Stimulated activated CD4-positive, alpha-beta T cell treated with anti-CD3 and anti-CD28 coated beads, Interleukin-1b, Interleukin-23, amount 100 ng/mL, for 1 hour (primary cell): ENCODE data around the gene HMCN1.

Experiments used
- DNase-seq, 2 donors: peaks; one replicate each; pipeline ENCODE4 v3.0.0-alpha.2; 2020; ENCODE audit warnings: low read depth in 2 of 2

HMCN1 gene

DNA sequence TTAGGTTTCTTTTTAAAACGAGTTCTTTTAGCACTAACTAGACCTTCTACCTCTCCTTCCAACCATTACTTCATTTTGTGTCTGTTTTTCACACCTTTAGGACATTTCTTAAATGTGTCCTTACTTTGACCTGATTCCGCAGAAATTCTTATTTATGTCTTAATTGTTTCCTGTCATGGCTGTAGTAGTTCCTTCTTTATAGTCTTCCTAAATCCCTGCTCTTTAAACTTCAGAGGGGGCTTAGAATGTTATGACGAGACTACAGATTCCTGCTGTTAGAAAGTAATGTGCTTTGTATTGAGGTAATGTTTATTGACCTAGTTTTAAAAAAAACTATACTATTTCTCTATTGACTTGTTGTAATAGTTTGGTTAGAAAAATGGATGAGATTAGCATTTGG, 70.4 kb downstream of the HMCN1 start:
- DNase-seq: no peak

GRCh38 chr1:185807275-185807674, 73.1 kb downstream of the HMCN1 start:
- DNase-seq: no peak

DNA sequence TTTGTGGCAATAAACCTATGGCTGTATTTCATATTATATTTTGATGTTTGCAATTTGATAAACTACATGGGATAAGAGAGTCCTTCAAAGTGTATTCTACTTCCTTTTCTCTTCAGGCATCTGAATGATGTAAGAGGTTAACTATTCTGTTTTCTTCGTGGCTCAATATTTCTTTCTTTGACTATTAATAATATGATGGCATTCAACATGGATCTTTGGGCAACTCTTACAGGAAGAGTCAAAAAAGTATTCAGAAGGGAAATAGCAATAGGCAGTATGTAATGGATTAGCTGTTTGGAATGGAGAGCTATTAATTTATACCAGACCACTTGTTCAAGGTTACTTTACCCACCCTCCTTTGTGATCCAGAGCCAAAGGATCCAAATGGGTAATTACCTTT, 74.4 kb downstream of the HMCN1 start:
- DNase-seq: no peak

GRCh38 chr1:185811073-185811709, 77.0 kb downstream of the HMCN1 start:
- DNase-seq: no peak

DNA sequence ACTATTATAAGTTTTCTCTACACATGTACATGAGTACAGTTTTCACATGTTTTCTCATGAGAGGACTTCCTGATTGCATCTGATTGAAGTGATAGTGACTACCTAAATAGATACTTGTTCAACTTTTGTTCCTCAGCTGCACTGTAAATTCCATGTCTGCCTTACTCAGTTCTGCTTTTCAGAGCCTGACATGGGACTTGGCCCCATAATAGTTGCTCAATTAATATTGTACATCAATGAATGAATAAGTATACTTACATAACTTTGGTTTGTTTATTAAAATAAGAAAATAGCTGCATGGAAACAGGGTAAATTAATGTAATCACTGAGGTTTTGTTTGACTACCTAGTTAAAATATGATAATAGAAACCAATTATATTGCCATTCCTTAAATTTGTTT, 78.7 kb downstream of the HMCN1 start:
- no peak for DNase-seq

- no peak for DNase-seq
These were observed 79.3 kb downstream of the HMCN1 start for GRCh38 chr1:185813401-185813979.

DNA sequence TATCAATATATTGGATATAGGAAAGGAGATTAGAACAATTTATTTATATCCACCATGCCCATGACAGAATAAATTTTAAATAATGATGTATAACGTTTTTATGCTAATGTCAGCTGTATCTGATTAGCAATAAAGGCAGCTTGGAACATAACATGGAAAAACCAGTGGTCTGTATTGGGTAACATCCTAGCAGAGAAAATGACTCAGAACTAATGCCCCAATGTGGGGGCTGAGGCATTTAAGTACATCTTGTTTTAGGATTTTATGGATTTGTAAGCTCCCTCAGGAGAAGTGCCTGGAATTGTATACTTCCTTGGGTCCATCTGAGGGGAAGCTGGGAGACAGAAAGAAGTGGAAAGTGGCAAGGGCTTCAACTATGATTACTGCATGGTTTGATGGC, 82.3 kb downstream of the HMCN1 start:
- DNase-seq: no peak

- no peak for DNase-seq
These were observed 85.6 kb downstream of the HMCN1 start for GRCh38 chr1:185819798-185820197.

- DNase-seq: no peak
These were observed 87.6 kb downstream of the HMCN1 start for GRCh38 chr1:185821612-185822385.

GRCh38 chr1:185823467-185823866, 89.3 kb downstream of the HMCN1 start:
- no peak for DNase-seq

DNA sequence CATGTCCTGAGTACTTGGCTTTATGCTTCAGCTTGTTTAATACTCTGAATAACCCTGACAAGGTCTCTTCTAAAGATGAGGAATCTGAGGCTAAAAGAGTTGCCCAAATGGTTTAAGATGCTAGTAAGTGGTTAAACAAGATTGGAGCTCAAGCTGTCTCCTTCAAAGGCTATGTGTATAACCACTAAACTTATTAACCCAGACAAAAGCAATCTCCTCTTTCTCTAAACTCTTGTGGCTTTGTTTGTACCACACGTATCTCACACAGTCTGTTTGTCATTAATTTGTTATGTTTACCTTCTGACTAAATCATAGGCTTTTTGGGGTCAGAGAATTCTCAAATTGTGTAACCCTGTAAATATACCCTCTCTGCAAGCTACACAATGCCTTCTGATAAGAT, 89.9 kb downstream of the HMCN1 start:
- no peak for DNase-seq

DNA sequence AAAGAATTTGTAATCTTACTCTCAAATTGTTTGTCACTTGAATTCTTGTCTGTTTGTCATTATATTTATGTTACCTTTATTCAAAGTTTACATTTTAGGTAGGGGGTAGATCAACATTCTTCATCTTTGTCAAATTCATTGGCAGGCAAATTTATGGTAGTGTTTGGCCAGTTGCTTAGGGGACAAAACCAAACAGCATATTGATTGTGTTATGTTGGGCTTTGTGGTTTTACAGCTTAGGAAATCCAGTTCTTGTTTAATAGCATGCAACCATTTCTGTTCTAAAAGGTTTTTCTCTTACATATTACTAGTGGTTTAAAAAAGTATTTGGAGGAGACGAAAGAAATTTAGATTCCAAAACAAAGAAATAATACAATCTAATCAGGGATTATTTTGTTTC, 91.4 kb downstream of the HMCN1 start:
- no peak for DNase-seq

- DNase-seq: no peak
These were observed 100.2 kb downstream of the HMCN1 start for GRCh38 chr1:185834371-185834905.

DNA sequence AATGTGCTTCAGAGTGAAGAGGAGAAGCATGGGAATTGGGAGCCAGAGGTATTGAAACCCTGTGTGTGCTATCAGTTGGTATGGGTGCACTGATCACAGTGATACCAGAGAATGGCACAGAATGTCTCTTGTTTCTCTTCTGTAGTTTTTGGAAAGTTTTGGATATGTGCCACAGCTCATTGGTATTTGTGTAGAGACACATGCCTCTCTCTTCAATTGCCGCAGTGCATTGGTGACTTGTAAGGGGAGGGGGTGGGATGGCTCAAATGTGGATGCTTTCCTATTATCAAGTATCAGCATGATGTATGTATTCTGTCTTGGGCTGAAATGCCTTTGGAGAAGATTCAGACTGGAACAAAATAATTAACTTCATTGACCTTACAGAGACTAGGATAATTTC, 101.0 kb downstream of the HMCN1 start:
- no peak for DNase-seq

DNA sequence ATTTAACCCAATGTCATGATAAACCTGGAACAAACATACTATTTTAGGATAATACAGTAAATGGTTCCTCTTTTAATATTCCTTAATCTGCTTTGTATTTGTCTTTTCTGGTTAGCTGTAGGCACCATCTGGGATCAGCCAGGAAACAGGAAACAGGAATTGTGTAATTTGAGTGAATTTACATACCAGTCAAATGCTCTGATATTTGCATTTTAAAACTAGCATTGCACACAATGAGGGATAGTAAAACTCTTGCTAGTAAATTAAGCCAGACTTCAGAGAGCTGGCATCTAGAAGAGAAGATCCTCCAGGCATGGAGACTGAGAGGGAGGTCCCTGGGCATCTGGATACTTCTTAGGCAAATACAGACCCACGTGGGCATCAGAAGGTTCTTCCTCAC, 103.5 kb downstream of the HMCN1 start:
- no peak for DNase-seq

- DNase-seq: no peak
These were observed 103.9 kb downstream of the HMCN1 start for GRCh38 chr1:185838111-185838510.

DNA sequence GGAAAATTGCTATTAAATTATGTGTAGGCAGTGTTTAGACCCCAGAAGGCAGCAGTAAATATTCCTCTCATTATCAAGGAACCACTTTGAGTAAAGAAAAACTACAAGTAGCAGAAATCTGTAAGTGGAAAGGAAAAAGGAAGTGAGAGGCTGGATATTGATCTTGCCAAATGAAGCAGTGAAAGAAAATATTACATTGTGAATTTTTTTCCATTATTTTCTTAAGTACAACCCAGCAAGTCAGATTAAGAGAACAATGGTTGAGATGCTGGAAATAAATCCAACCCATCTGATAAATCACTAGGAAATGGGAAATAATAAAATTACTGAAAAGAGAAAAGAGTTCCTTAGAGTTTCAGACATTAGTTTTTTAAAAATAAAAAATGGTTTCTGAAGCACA, 106.7 kb downstream of the HMCN1 start:
- DNase-seq: no peak

DNA sequence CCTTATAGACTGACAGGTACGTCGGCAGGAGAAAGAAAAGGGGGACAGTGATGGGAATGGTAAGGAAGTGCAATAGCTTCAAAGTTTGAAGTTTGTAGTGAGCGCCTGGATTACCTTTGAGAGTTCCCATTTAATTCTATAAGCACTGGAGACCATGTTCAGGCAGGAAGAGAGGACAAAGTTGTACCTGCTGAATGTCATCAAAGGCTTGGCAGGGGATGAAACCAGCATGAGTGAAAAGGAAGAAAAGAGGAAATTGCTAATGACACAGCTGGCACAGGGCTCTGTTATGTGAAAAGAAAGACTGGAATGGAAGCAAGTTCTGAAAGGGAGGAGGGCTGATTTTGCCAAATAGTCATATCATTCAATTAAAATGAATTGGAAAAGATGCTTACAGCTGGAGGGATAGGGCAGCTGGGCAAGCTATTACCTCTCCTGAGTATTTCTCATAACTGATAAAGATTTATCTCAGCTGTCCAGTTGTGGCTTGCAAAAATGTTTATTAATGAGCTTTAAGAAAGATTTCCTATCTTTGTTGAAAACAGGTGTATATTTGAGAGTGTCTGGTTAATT, 109.2 kb downstream of the HMCN1 start:
- no peak for DNase-seq

GRCh38 chr1:185843986-185844385, 109.8 kb downstream of the HMCN1 start:
- DNase-seq: no peak

- no peak for DNase-seq
These were observed 112.7 kb downstream of the HMCN1 start for GRCh38 chr1:185846672-185847444.

- no peak for DNase-seq
These were observed 114.8 kb downstream of the HMCN1 start for GRCh38 chr1:185849014-185849413.

GRCh38 chr1:185850366-185850765, 116.2 kb downstream of the HMCN1 start:
- DNase-seq: no peak
